Measurements from ENCODE around the gene COL25A1.
"Not testable (repeated sequence)": the region's sequence is repeated elsewhere in the genome, so short reads cannot be mapped to it uniquely, and the experiment has no call there.

Gene COL25A1

DNA sequence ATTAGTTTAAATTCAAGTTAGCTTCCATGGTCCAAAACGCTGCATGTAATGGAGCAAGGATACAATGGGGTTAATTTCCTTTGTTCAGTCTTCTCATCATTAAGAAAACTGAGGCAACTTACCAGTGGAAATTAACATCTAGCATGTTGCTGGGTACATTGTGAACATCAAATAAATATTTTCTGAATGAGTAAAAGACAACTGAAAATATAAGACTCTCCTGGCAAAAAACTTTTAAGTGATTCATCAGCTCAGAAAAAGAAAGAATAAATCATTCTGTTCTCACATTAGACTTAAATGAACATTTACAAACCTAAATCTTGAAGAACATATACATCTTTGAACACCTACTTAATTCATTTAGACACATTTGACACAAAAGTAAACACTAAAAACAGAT is 401.2 kb downstream of the COL25A1 start:
- no peak for FAIRE-seq

DNA sequence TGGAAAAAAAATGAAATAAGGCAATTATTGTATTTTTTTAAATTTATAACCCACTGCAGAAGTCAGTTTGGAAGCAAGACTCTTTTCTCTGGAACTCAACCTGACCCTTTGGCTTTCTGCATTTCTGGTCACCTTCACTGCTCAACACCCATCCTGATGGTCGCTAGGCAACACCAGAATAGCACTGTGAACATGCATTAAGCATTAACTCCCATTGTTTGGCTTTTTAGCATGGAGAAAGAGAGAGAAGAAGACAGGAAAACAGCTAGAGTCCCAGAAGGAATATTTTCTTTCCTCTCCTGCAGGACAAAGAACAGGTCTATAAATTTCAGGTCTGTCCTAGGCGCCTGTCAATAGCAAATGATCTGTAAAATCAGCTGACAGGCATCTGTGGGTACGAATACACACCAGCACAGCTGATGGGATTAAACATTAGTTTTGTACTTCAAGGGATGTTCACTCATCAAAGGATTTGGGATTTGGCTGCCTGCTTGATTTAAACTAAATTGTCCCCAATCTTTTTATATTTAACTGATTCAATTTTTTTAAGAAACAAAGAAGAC is 402.4 kb downstream of the COL25A1 start:
- FAIRE-seq = no peak

DNA sequence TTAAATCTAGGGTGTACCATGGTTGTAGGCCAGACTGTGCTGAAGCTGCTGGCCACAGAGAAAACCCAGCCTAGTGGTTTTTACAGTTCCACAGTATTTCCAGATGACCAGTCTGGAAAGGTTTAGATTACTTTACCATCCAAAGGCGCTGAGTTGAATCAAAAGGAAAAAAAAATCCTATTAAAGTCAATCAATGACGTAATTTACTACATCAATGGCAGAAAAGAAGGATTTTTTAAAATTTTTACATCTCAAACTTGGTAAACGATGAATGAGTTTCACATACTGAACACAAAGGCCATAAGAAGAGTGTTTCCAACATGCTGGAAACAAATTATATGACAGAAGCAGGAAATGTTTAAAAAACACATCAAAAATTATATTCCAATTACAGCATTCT is 409.0 kb downstream of the COL25A1 start:
- no peak for FAIRE-seq

DNA sequence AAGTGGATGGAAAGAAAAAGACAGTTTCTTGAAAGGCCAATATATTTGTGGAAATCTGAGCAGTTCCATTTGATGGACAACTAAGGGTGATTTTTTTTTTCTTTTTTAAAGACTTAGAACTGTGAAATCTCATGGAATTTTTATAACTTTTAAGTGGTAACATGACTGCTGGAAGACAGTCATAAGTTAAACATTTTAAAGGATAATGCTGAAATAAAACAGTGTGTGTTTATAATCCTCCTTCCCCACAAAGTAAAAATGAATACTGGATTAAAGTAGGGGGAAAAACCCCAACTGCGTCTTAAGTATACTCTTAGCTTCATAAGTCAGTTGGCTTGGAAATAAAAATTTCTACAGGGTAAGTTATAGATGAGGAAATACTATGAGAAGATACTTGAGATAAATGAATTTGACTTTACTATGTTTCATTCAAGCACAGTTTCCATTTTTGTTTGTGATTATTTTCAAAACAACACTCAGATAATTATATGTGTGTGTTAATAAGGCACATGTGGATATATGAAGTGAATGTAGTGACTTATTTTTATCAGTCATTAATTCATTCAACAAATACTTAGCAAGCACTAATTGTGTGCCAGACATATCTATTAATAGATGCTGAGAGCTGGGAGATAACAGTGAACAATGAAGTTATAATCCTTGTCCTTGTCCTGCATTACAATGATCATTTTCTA is 410.4 kb downstream of the COL25A1 start:
- FAIRE-seq = no peak

DNA sequence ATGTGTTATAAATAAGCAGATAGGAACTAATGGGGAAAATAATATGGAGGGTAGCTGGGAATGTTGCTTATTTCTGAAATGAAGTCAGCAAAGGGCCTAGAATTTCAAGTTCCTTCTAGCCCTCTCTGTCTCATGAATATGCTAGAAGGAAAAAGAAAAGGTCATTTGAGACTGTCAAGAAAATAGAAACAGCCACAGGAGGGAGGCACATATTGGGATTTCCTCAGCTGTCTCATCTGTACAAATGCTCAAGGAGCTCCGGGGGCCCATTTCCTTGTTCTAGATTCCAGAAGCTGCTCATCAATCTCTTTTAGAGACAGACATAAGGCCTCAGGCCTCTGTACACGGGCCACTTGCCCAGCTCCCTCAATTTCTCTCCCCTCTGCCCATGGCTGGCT is 412.0 kb downstream of the COL25A1 start:
- no peak for FAIRE-seq

DNA sequence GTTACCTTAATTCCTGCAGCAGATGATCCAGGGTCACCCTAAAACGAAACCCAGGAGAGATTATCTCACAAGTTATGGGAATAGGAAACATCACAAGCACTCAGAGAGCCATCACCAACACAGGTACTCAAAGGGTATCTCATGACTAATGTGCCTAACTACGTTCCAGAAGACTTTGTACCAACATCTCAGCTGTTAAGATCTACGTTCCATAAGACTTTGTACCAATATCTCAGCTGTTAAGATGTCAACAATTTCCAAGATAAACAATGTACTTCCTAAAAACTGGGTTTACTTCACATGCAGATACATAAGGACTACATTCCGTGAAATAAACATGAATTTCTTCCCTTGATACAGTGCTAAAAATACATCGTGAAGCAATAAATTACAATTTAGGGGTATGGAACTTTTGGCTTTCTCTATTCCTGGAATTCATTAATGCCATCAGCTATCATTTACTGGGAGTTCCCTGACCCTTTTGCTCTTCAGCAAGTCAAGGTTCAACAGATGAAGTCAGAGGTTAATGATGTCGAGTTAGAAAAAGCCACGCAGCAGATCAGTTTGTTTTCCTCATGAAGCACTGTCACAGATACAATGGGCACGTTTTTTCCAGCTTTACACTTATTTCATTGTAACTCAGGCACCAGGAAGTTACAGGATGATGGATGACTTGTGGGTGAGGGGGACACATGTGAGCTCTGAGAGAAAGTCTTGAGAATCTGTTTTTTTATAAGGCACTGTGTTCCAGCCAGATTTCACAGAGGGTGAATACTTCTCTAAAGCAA is 412.6 kb downstream of the COL25A1 start:
- FAIRE-seq = no peak

DNA sequence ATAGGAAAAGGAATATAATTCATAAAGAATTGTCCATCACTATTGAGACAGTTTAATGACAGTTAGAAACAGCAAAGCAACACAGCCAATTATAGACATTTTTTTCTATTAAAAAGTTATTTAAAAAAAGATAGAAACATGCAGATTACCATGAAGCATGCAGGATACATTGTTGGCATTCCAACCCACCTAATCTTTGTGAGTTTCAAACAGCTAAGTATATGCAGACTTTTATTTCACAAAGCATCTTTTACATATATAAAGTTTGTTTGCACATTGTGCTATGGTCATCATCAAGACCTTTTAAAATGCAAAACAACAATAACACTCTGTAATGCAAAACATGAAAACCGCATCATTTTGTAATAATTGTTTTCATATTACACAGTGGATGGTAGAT is 413.7 kb downstream of the COL25A1 start:
- no peak for FAIRE-seq

DNA sequence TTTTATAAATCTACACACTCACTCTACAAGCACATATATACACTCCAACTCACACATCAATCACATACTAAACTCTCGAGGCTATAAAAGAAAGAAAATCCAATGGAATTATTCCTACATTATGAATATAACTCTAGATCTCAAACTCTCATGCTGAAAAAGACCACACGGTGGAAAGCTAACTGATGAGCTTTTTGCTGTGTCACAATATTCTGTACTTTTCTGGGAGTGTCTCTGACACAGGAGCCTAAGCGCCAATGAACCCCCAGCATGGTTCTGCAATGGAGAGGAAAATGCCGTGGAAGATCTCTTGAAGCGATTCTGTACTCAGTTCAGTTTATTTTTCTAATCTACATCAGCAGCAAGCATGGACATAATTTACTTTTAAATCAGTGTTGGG is 415.4 kb downstream of the COL25A1 start:
- no peak for FAIRE-seq

DNA sequence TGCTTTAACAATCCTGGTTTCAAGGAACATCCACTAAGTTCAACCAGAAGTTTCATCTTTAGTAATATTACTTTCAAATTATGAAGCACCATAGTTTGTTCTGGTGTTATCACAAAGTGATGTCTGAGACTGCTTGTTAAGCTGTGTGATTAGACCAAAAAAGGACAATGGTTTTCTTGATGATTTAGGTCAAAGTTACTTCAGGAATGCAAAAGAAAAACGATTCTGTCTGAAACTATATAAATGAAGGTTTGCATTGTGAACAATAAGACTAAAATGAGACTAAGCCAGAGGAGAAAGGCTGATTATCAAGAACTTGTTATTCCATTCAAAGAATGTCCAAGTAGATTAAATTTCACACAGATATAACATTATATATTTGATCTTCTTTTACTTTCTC is 417.2 kb downstream of the COL25A1 start:
- no peak for FAIRE-seq

DNA sequence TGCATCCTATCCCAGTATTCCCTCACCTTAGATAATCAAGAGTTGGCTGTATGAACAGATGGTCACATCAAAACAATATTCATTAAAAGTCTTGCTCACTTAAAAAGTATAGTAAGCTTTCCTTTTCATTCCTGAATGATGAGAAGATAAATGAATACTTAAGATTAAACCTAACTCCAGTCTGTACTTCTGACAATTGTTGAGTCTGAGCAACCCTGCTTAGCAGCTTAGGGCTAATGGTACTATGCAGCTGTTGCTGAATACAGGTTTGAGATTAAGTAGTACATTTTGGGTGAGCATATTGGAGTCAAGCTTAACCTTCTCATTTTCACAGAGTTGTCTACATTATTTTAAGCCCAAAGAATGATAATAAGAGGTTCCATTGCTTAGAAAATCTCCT is 417.9 kb downstream of the COL25A1 start:
- no peak for FAIRE-seq

DNA sequence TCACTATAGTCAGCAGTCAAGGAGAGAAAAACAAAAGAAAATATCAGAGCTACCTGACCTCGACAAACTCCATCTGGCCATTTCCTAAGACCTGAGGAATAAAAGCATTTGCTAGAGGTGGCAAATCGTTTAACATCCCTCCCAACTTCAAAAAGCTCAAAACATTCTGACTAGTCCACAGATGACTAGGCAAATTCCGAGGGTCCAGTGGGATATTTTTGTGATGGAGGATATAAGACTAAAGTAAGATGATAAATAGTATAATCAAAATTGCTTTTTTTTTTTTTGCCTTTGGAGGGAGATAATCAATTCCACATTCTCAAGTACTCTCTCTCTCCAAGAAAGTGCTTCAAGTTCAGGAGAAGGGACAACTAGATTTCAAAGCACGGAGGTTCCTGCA is 420.5 kb downstream of the COL25A1 start:
- FAIRE-seq = no peak

DNA sequence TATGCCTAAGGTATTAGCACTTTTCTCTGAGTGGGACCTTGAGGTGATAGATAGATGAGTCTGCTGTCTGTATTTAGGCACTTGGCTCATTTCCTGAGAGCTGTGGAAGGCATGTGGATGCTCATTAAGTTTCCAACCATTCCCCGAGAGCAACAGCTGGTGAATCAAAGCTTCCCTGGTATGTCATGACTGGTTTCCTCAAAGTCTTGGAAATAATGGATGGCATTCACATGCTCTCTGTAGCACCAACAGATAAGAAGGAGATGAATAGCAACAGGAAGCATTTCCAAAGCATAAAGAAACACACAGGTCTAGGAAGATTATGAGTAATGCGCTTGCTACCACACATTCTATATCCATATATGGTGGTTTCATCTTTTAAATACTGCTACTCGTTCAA is 421.3 kb downstream of the COL25A1 start:
- FAIRE-seq = no peak

DNA sequence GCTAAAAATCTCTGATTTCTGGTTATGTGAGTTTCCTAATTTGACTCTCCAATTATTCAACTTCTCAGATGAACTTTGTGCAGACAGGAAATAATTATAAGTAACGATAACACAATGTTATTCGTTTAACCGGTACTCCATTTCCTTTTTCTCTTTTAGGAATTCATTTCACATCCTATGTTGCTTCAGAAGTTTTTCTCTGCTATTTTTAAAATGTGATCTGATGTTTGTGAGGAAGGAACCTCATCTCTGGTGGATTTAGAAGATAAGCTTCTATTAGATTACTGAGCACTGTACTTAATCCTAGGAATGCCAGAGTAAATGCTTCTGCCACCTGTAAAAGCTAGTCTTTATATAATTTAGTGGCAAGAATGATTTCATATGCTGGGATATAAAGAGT is 423.7 kb downstream of the COL25A1 start:
- FAIRE-seq = no peak

DNA sequence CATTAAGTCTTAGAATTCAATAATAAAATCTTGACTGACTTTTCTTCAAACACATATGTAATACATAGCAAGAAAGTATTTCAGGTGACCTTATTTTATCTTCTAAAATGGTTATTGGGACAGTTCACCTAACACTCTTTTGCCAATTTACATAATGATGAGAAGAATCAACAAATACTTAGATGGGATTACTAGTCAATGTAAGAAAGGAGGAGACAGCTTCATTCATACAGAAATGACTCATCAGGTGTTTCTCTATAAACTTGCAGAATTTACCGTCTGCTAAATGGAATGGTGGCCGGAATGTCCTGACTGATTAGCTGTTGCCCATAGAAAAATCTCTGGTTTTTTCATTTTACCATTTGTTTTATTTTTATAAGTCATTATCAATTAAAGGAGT is 424.6 kb downstream of the COL25A1 start:
- FAIRE-seq = no peak

DNA sequence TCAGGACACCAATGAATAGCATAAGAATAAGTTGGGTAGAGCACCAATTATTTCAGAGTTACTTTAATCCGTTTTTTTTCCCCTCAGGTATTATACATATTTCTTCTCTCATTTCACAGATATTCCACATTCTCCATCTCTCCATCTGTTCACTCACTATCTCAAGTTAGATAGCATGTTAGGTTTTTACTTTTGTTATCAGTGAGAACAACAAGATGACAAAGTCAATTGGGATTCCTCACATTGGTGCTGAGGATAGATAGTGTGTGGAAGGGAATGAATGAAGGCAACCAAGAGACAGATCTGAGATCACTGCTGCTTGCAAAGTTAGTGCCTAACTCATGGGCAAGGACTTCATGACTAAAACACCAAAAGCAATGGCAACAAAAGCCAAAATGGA is 427.7 kb downstream of the COL25A1 start:
- no peak for FAIRE-seq

DNA sequence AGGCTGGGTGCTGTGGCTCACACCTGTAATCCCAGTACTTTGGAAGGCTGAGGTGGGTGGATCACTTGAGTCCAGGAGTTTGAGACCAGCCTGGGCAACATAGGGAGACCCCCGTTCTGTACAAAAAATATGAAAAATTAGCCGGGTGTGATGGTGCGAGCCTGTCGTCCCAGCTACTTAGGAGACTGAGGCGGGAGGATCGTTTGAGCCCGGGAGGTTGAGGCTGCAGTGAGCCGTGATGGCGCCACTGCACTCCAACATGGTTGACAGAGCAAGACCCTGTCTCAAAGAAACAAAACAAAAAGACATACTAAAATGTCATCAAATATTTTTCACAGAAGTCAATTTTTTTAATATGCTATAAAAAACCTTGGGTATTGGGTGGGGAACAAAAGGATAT is 432.5 kb downstream of the COL25A1 start:
- FAIRE-seq = not testable (repeated sequence)

DNA sequence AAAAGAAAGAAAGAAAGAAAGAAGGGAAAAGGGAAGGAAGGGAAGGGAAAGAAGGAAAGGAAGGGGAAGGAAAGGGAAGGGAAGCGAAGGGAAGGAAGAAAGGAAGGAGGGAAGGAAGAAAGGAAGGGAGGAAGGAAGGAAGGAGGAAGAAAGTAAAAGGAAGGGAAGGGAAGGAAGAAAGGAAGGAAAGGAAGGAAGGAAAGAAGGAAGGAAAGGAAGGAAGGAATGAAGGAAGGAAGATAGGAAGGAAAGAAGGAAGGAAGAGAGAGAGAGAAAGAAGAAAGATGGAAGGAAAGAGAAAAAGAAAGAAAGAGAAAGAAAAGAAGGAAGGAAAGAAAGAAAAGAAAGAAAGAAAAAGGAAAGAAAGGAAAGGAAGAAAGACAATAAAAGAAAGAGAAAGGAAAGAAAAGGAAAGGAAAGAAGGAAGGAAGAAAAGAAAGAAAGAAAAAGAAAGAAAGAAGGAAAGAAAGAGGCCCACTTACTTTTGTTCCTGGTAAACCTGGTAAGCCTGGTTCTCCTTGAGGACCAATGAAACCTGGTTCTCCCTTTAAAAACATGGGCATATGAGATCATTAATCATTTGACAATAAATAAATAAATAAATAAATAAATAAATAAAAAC is 433.7 kb downstream of the COL25A1 start:
- FAIRE-seq = no peak

DNA sequence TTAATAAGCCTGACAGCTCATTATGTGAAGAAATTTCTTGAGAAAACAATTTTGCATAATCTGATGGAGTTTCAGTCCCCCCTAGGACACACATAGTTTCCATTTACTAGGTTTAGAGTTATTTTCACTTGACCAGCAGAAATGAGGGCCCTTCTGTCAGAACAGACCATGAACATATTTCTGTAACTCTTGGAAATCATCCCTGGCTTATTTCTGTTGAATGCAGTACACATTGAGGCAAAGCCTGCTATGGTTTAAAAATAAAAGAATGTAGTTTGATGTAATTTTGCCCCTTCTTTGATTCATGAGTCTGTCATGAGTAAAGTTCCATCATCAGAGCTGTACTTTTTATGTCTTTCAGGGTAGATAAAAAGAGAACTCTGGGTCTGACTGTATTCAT is 435.0 kb downstream of the COL25A1 start:
- FAIRE-seq = no peak

DNA sequence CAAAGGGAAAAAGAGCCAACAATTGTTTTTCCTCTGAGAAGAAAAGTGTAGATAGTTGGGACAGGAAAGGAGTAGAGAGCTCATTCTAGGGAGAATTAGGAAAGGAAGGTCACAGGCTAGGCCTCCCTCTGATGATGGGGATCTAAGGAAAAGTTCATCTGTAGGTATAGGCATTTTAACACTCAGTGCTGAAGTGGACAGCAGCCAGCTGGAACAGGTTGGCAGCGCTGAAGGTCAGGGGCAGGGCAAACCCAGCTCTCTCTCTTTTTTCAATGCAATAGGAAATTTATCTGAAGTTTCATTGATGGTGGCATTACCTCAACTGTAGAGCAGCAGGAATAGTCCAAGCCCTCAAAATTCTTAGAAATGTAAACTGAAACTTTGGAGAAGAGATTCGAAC is 441.1 kb downstream of the COL25A1 start:
- no peak for FAIRE-seq

DNA sequence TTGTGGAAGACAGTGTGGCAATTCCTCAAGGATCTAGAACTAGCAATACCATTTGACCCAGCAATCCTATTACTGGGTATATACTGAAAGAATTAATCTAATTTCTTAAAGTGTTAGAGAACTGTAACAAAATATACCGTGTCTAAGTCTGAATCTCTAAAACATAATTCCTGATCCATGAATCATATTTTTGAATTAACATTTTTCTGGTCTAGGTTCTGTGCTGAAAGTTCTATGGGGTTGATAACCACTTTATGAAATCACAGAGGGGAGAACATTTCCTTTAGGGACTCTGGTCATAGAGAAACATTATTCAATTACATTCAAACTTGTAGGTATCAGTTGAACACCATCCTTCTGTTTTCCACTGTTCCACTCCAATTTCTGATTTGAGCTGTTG is 447.7 kb downstream of the COL25A1 start:
- FAIRE-seq = no peak

DNA sequence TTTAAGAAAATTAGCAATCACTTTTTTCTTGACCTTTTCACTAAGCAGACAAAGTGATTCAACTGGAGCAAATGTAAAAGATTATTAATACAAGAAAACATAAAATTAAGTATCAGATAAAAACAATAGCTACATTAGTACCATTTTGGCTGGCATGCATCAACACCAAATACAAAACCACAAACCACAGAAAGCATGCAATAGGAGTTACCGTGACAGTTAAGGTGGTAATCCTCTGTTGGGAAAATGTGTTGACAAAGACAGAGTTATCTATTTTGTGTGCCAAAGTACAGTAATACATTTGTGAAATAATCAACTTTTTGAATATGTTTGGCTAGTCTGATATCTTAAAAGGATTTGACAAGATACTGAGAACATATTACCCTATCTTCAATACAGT is 449.8 kb downstream of the COL25A1 start:
- no peak for FAIRE-seq

DNA sequence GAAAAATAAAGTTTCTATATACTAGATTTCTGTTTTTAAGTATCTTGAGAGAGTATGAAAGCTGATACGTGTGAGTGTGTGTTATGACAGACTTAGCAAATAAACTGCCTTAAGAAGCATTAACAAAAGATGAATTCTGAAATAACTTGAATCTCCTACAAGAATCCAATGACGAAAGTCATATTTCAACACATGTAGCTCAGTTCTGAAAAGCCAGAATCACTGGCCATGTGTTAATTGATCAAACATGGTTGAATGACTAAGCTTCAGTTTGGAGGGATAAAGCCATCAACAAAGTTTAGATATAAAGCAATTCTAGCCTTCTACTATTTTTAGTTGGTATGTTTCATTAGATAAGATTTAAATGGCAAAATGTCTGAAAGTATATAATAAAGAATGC is 451.1 kb downstream of the COL25A1 start:
- FAIRE-seq = no peak

DNA sequence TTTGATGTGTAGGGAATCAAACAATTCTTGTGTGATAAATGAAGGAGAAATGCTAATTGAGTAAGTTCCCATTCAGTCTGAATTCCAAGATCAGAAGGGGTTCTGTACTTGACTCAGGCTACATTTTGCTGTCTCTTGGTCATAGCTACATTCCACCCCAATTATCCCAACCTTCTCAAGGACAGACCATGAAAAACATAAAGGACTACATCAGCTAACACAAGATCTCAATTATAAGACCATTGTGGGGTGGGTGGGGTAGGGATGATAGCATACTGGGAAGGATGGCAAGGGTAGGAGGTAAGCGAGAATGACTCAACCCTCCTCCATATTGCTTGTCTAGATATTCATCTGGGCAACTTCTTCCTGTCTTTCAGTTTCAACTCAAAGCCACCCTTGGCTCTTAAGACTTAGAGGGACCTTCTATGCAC is 452.2 kb downstream of the COL25A1 start:
- FAIRE-seq = no peak
